Cardiac muscle cell (in vitro differentiated cells and primary cell): ENCODE data around the gene ANXA3. TPM values are rescaled to one million over a fixed set of nuclear protein-coding genes. Genes with fewer than 3 reads are reported as not detected.

Experiments
- DNase-seq, 2 donors: peaks; one replicate each; pipeline versions ENCODE4 v3.0.0 to v3.0.0-alpha.2; 2010 to 2017; ENCODE audit warnings: low read depth in 1 of 2, low spot score in 1 of 2
- H3K27ac ChIP-seq: fragments of 200-600 bp; sonication (generic); 2 replicates; pipeline ENCODE4 v1.5.1; 2016
- H3K27me3 ChIP-seq: fragments of 200-600 bp; sonication (generic); 2 replicates; pipeline ENCODE4 v1.6.0; 2016; ENCODE audit warnings: control low read depth
- H3K36me3 ChIP-seq: fragments of 200-600 bp; sonication (generic); 2 replicates; pipeline ENCODE4 v1.5.1; 2016; ENCODE audit warnings: control low read depth
- H3K4me1 ChIP-seq: fragments of 200-600 bp; sonication (generic); 2 replicates; pipeline ENCODE4 v1.8.1; 2017; ENCODE audit warnings: low read depth, mild to moderate bottlenecking, mixed run types
- H3K4me3 ChIP-seq: fragments of 200-600 bp; sonication (generic); 2 replicates; pipeline ENCODE4 v1.5.1; 2016; ENCODE audit warnings: mild to moderate bottlenecking
- H3K9me3 ChIP-seq: fragments of 200-600 bp; sonication (generic); 2 replicates; pipeline ENCODE4 v1.5.1; 2017; ENCODE audit warnings: low read depth, mild to moderate bottlenecking, control low read depth
- CTCF ChIP-seq: IDR thresholded peaks from 2 replicates; pipeline ENCODE4 v1.5.1; 2012; ENCODE audit warnings: low read depth, mild to moderate bottlenecking, low read length
- polyA plus RNA-seq: library from polyadenylated mRNA; unstranded; fragments of >200 nt; fragmentation: Nextera tagmentation; extraction: Ambion mirVana; gene quantifications from 2 replicates; pipeline ENCODE4 v1.2.1, GENCODE V29; 2016
- total RNA-seq: library from RNA; depleted of rRNA; stranded (reverse); fragments of >200 nt; gene quantifications from 2 replicates; pipeline ENCODE4 v1.2.3, GENCODE V29; 2016

Gene ANXA3
- total and polyA plus RNA-seq, 2 experiments from 2014 or later: 18.7 to 33.3 TPM

- no peaks in the 10 kb centered on the region for H3K4me1 ChIP-seq
- H3K9me3 ChIP-seq: no peaks in the 10 kb centered on the region
- no peaks in the 10 kb centered on the region for H3K36me3 ChIP-seq
- DNase-seq: no peak
- H3K4me3 ChIP-seq: no peak overlapping the region
- no peak for TF ChIP-seq CTCF
- no peak overlapping the region for H3K27ac ChIP-seq
- H3K27me3 ChIP-seq: no peaks in the 10 kb centered on the region
Observed at GRCh38 chr4:78644063-78644691, 92.6 kb downstream of the ANXA3 start.

- no peaks in the 10 kb centered on the region for H3K9me3 ChIP-seq
- H3K27me3 ChIP-seq: no peaks in the 10 kb centered on the region
- no peak overlapping the region for H3K27ac ChIP-seq
- no peaks in the 10 kb centered on the region for H3K4me1 ChIP-seq
- no peak overlapping the region for H3K4me3 ChIP-seq
- peak; percentile 68 to 88 for DNase-seq
- peak; percentile 93 for TF ChIP-seq CTCF
- no peaks in the 10 kb centered on the region for H3K36me3 ChIP-seq
Observed at GRCh38 chr4:78644744-78645330, 93.3 kb downstream of the ANXA3 start.

GRCh38 chr4:78645853-78646757 is 94.5 kb downstream of the ANXA3 start:
- Histone ChIP-seq H3K36me3 (no peaks in the 10 kb centered on the region), H3K4me3 (no peak overlapping the region), H3K4me1 (no peaks in the 10 kb centered on the region), H3K9me3 (no peaks in the 10 kb centered on the region), H3K27me3 (no peaks in the 10 kb centered on the region), H3K27ac (no peak overlapping the region)
- DNase-seq: peak in 1 of 2 donors; percentile 97
- TF ChIP-seq CTCF: no peak

GRCh38 chr4:78647272-78647671 is 95.7 kb downstream of the ANXA3 start:
- H3K4me3 ChIP-seq: no peak overlapping the region
- no peaks in the 10 kb centered on the region for H3K4me1 ChIP-seq
- H3K9me3 ChIP-seq: no peaks in the 10 kb centered on the region
- no peak overlapping the region for H3K27ac ChIP-seq
- no peak for DNase-seq
- no peaks in the 10 kb centered on the region for H3K36me3 ChIP-seq
- H3K27me3 ChIP-seq: no peaks in the 10 kb centered on the region
- TF ChIP-seq CTCF: no peak

- no peaks in the 10 kb centered on the region for H3K9me3 ChIP-seq
- H3K4me1 ChIP-seq: no peaks in the 10 kb centered on the region
- no peak overlapping the region for H3K4me3 ChIP-seq
- TF ChIP-seq CTCF: no peak
- H3K27me3 ChIP-seq: no peaks in the 10 kb centered on the region
- no peak for DNase-seq
- no peaks in the 10 kb centered on the region for H3K36me3 ChIP-seq
- no peak overlapping the region for H3K27ac ChIP-seq
Observed at GRCh38 chr4:78648640-78649363, 97.2 kb downstream of the ANXA3 start.
